IMR-90 (cell line): ENCODE data around the gene LAMTOR1. TPM values are rescaled to one million over a fixed set of nuclear protein-coding genes. Genes with fewer than 3 reads are reported as not detected.

Experiments
- ATAC-seq: fragments of 200-7000 bp; cut with Tn5 transposase; 2 replicates; pipeline ENCODE4 v1.9.1; 2020; ENCODE audit warnings: low read depth, mild to moderate bottlenecking, moderate library complexity
- BruUV-seq: library from RNA; stranded (reverse); fragments of 400-500 nt; replicated peaks from 2 replicates; lab custom pipeline; 2021; lab: Mats Ljungman, UMichigan
- CTCF ChIA-PET: fragments of 300-600 bp; formaldehyde crosslinking; extraction: SDS; loops from one replicate; lab custom pipeline; 2021; ENCODE audit warnings: antibody characterized with exemption; lab: Yijun Ruan, JAX
- POLR2A ChIA-PET: fragments of 300-600 bp; sonication (Branson Sonifier 250); formaldehyde crosslinking; loops from one replicate; lab custom pipeline; 2022; ENCODE audit warnings: antibody characterized with exemption; ENCODE audit not compliant: unreplicated experiment; lab: Charles Lee
- DNase-seq: peaks from one replicate; pipeline ENCODE4 v3.0.0; 2013
- H2AFZ ChIP-seq: replicated peaks from 2 replicates; pipeline ENCODE3; 2013; ENCODE audit warnings: low read length, mild to moderate bottlenecking; ENCODE audit not compliant: poor library complexity
- H2AK5ac ChIP-seq: 2 replicates; pipeline ENCODE4 v1.6.1; 2013; ENCODE audit warnings: low read depth, low read length, inconsistent platforms
- H2AK9ac ChIP-seq: replicated peaks from 2 replicates; pipeline ENCODE3; 2013; ENCODE audit warnings: mild to moderate bottlenecking, low read depth, low read length, moderate library complexity; ENCODE audit not compliant: poor library complexity
- H2BK120ac ChIP-seq: 2 replicates; pipeline ENCODE4 v1.6.1; 2013; ENCODE audit warnings: low read depth, low read length, inconsistent platforms
- H2BK15ac ChIP-seq: 3 replicates; pipeline ENCODE4 v1.6.1; 2013; ENCODE audit warnings: low read depth, low read length, inconsistent platforms
- H2BK20ac ChIP-seq: 2 replicates; pipeline ENCODE4 v1.6.1; 2013; ENCODE audit warnings: low read depth, mild to moderate bottlenecking, inconsistent platforms, low read length, moderate library complexity
- H2BK5ac ChIP-seq: 2 replicates; pipeline ENCODE4 v1.6.1; 2013; ENCODE audit warnings: mild to moderate bottlenecking, low read depth, low read length, inconsistent platforms; ENCODE audit not compliant: poor library complexity, severe bottlenecking
- H3K14ac ChIP-seq: replicated peaks from 2 replicates; pipeline ENCODE4 v1.6.1; 2013; ENCODE audit warnings: low read depth, low read length, inconsistent platforms
- H3K18ac ChIP-seq: 2 replicates; pipeline ENCODE4 v1.6.1; 2013; ENCODE audit warnings: low read depth, low read length, control low read depth
- H3K23ac ChIP-seq: 2 replicates; pipeline ENCODE4 v1.6.1; 2013; ENCODE audit warnings: low read depth, low read length, inconsistent platforms
- H3K27ac ChIP-seq: 2 replicates; pipeline ENCODE4 v1.5.1; 2013; ENCODE audit warnings: mild to moderate bottlenecking, control low read depth, low read length; ENCODE audit not compliant: insufficient read depth
- H3K27me3 ChIP-seq: 2 replicates; pipeline ENCODE4 v1.6.1; 2013; ENCODE audit warnings: low read length; ENCODE audit not compliant: control insufficient read depth, insufficient read depth
- H3K36me3 ChIP-seq: 2 replicates; pipeline ENCODE4 v1.6.1; 2013; ENCODE audit warnings: low read length, mixed read lengths; ENCODE audit not compliant: control insufficient read depth, insufficient read depth
- H3K4ac ChIP-seq: 2 replicates; pipeline ENCODE4 v1.6.1; 2013; ENCODE audit warnings: low read depth, low read length, inconsistent platforms
- H3K4me1 ChIP-seq: 2 replicates; pipeline ENCODE4 v1.6.1; 2013; ENCODE audit warnings: low read length, mixed read lengths; ENCODE audit not compliant: control insufficient read depth, insufficient read depth
- H3K4me2 ChIP-seq: 2 replicates; pipeline ENCODE4 v1.6.1; 2013; ENCODE audit warnings: low read depth, mild to moderate bottlenecking, control low read depth, low read length, moderate library complexity
- H3K4me3 ChIP-seq: 2 replicates; pipeline ENCODE4 v1.5.1; 2013; ENCODE audit warnings: low read depth, mild to moderate bottlenecking, control low read depth, low read length, moderate library complexity; ENCODE audit not compliant: insufficient read depth
- H3K56ac ChIP-seq: 2 replicates; pipeline ENCODE4 v1.6.1; 2013; ENCODE audit warnings: low read length, inconsistent platforms; ENCODE audit not compliant: insufficient read depth; ENCODE audit errors: extremely low read depth
- H3K79me1 ChIP-seq, 2 experiments: 2 replicates each; pipeline ENCODE4 v1.6.1; 2013; ENCODE audit warnings: low read length in 2 of 2, inconsistent platforms in 1 of 2, low read depth in 1 of 2
- H3K9ac ChIP-seq: 2 replicates; pipeline ENCODE4 v1.6.1; 2013; ENCODE audit warnings: low read depth, low read length, control low read depth
- H3K9me1 ChIP-seq: 2 replicates; pipeline ENCODE4 v1.6.1; 2013; ENCODE audit warnings: low read length, inconsistent platforms; ENCODE audit not compliant: insufficient read depth
- H3K9me3 ChIP-seq: 2 replicates; pipeline ENCODE4 v1.6.1; 2013; ENCODE audit warnings: low read length; ENCODE audit not compliant: control insufficient read depth, insufficient read depth
- H4K20me1 ChIP-seq: 2 replicates; pipeline ENCODE4 v1.6.1; 2013; ENCODE audit warnings: low read length, inconsistent platforms; ENCODE audit not compliant: insufficient read depth
- H4K5ac ChIP-seq: 2 replicates; pipeline ENCODE4 v1.6.1; 2013; ENCODE audit warnings: mild to moderate bottlenecking, low read depth, low read length, control low read depth
- H4K8ac ChIP-seq, 2 experiments: 2 replicates each; pipeline ENCODE4 v1.6.1; 2013; ENCODE audit warnings: low read depth in 2 of 2, low read length in 2 of 2, control low read depth in 1 of 2, inconsistent platforms in 1 of 2
- H4K91ac ChIP-seq: 2 replicates; pipeline ENCODE4 v1.6.1; 2013; ENCODE audit warnings: low read depth, low read length, inconsistent platforms; ENCODE audit not compliant: insufficient read depth
- CEBPB ChIP-seq: IDR thresholded peaks from 2 replicates; pipeline ENCODE4 v1.6.1; 2012; ENCODE audit warnings: low read depth, low read length, improper control_type of control experiment
- CTCF ChIP-seq: conservative IDR thresholded peaks from 2 replicates; pipeline ENCODE4 v1.5.1; 2012; ENCODE audit warnings: mild to moderate bottlenecking, low read depth, low read length, improper control_type of control experiment
- ELK1 ChIP-seq: fragments of 150-350 bp; IDR thresholded peaks from 2 replicates; pipeline ENCODE4 v1.6.1; 2016; ENCODE audit warnings: low read depth, mild to moderate bottlenecking, low read length, moderate library complexity, borderline replicate concordance
- FOS ChIP-seq: fragments of 150-350 bp; IDR thresholded peaks from 2 replicates; pipeline ENCODE4 v1.6.1; 2016; ENCODE audit warnings: low read depth, low read length
- MAFK ChIP-seq: IDR thresholded peaks from 2 replicates; pipeline ENCODE4 v1.6.1; 2012; ENCODE audit warnings: low read depth, low read length, improper control_type of control experiment
- MAZ ChIP-seq: IDR thresholded peaks from 2 replicates; pipeline ENCODE4 v1.6.1; 2012; ENCODE audit warnings: low read depth, mild to moderate bottlenecking, low read length, improper control_type of control experiment, moderate library complexity, borderline replicate concordance
- MXI1 ChIP-seq: IDR thresholded peaks from 2 replicates; pipeline ENCODE4 v1.6.1; 2012; ENCODE audit warnings: low read depth, mild to moderate bottlenecking, low read length, moderate library complexity, borderline replicate concordance
- NFE2L2 ChIP-seq: fragments of 150-350 bp; IDR thresholded peaks from 2 replicates; pipeline ENCODE4 v1.6.1; 2016; ENCODE audit warnings: low read depth, mild to moderate bottlenecking, low read length
- POLR2A ChIP-seq: IDR thresholded peaks from 2 replicates; pipeline ENCODE4 v1.6.1; 2012; ENCODE audit warnings: mild to moderate bottlenecking, low read depth, low read length
- RAD21 ChIP-seq: IDR thresholded peaks from 2 replicates; pipeline ENCODE4 v1.6.1; 2012; ENCODE audit warnings: low read length, improper control_type of control experiment
- RCOR1 ChIP-seq: IDR thresholded peaks from 2 replicates; pipeline ENCODE4 v1.6.1; 2012; ENCODE audit warnings: mild to moderate bottlenecking, low read length, improper control_type of control experiment; ENCODE audit not compliant: insufficient replicate concordance
- RFX5 ChIP-seq: IDR thresholded peaks from 2 replicates; pipeline ENCODE4 v1.8.0; 2012; ENCODE audit warnings: low read depth, mild to moderate bottlenecking, low read length, moderate library complexity
- USF2 ChIP-seq: fragments of 150-350 bp; IDR thresholded peaks from 2 replicates; pipeline ENCODE4 v1.6.1; 2017; ENCODE audit warnings: mild to moderate bottlenecking, antibody characterized with exemption, low read length, low read depth
- WGBS, 2 experiments: methylation state at CpG; one replicate each; pipeline versions ENCODE4 v1.1.5 to v1.1.7; 2013; ENCODE audit warnings: missing lambda C conversion rate in 2 of 2; ENCODE audit not compliant: insufficient read length in 1 of 2; ENCODE audit errors: extremely low coverage in 2 of 2; 5-methylcytosine and 5-hydroxymethylcytosine counted together
- dilution Hi-C: fragments of 300-500 bp; cut with HindIII; formaldehyde crosslinking; loops from one replicate; pipeline ENCODE4 v1.14.3; 2018; ENCODE audit warnings: low sequenced_read_pairs; ENCODE audit not compliant: unreplicated experiment
- in situ Hi-C: fragments of 300-500 bp; cut with MboI; formaldehyde crosslinking; loops from 3 replicates; pipeline ENCODE4 v1.14.3; 2019; ENCODE audit warnings: low sequenced_read_pairs, inconsistent platforms, mixed read lengths
- intact Hi-C: fragments of 100-400 bp; cut with micrococcal nuclease; formaldehyde crosslinking; loops from 2 replicates; pipeline ENCODE4 v1.10.0; 2022
- polyA plus RNA-seq, 3 experiments: library from polyadenylated mRNA; depleted of rRNA; stranded (reverse); fragments of >200 nt; gene quantifications; 2 replicates each; pipeline ENCODE4 v1.2.3, GENCODE V29; 2012; ENCODE audit warnings: low replicate concordance in 1 of 3
- total RNA-seq: library from RNA; depleted of rRNA; stranded (reverse); fragments of >200 nt; gene quantifications from 2 replicates; pipeline ENCODE4 v1.2.3, GENCODE V29; 2012

The LAMTOR1 gene
- total and polyA plus RNA-seq, 2 of the 4 experiments (the other 2 are of a cell fraction): 126 to 137 TPM

GRCh38 chr11:72112143-72112977 lies 9.3 kb upstream of the LAMTOR1 start, which contains the start of gene ANAPC15:
ANAPC15 (minus strand) TSS chr11:72112695; CDS start chr11:72111276, 1,419 bp downstream.
- Histone ChIP-seq H2AK9ac (peak within 1 kb of the TSS; percentile 99), H3K27ac (peak within 1 kb of the TSS; percentile 90), H3K4ac (peak within 1 kb of the TSS; percentile 100), H4K20me1 (no peaks in the 10 kb centered on the region), H2AFZ (peak within 1 kb of the TSS; percentile 96), H2BK5ac (peak within 1 kb of the TSS; percentile 95), H3K4me2 (peak within 1 kb of the TSS; percentile 93), H3K23ac (peak within 1 kb of the TSS; percentile 100), H3K18ac (peak within 1 kb of the TSS; percentile 85), H3K79me1 (peaks cover 0 to 20% of the 10 kb centered on the region in 2 experiments; a peak in 2 of 4 replicates), H2BK20ac (peak within 1 kb of the TSS; percentile 94), H2BK120ac (peak within 1 kb of the TSS; percentile 98), H3K4me1 (peaks cover 6% of the 10 kb centered on the region; the same call in 1 of the 2 replicates), H3K4me3 (peak within 1 kb of the TSS; percentile 54), H3K14ac (peak within 1 kb of the TSS; percentile 100), H2AK5ac (peak within 1 kb of the TSS; percentile 98), H3K36me3 (no peaks in the 10 kb centered on the region; the same call in 1 of the 2 replicates), H3K56ac (peak within 1 kb of the TSS; percentile 99), H3K27me3 (no peaks in the 10 kb centered on the region), H4K91ac (peak within 1 kb of the TSS; percentile 99), H3K9ac (peak within 1 kb of the TSS; percentile 94), H3K9me3 (no peaks in the 10 kb centered on the region), H3K9me1 (peaks cover 12% of the 10 kb centered on the region), H4K5ac (peak within 1 kb of the TSS; percentile 98), H2BK15ac (peak within 1 kb of the TSS; percentile 89), H4K8ac (peak within 1 kb of the TSS; percentile 96 to 99)
- BruUV-seq: no TSS peak
- peak; percentile 95 for ATAC-seq
- peak; percentile 99 for DNase-seq
- dilution Hi-C loops (no loop called here), in situ Hi-C loops (no loop called here), intact Hi-C loops (no loop called here)
- CTCF ChIA-PET: interaction anchor here (0.7 to 1.8 kb wide), 2 partner anchors 32 to 87 kb away, joined by 3 to 6 read pairs; no protein-coding TSS in a partner anchor
- POLR2A ChIA-PET: interaction anchor here (1.0 kb wide), 1 partner anchor 10 kb away, joined by 4 read pairs; the partner anchor contains the start of gene LAMTOR1
- peak; percentile 83 for TF ChIP-seq POLR2A
- TF ChIP-seq CEBPB: peak; percentile 50
- TF ChIP-seq ELK1: no peak
- TF ChIP-seq RCOR1: no peak
- no peak for TF ChIP-seq RAD21
- TF ChIP-seq MAZ: peak; percentile 37; the same call in 1 of the 2 replicates
- TF ChIP-seq NFE2L2: peak; percentile 13; the same call in 1 of the 2 replicates
- peak; percentile 74 for TF ChIP-seq MXI1
- no peak for TF ChIP-seq RFX5
- TF ChIP-seq FOS: peak; percentile 28; the same call in 1 of the 2 replicates
- TF ChIP-seq CTCF: no peak
- TF ChIP-seq USF2: 0 out of 2 replicates have a peak, but pooled peaks have one; percentile 13
- TF ChIP-seq MAFK: no peak
- WGBS, 2 experiments: 1% methylated on average over 30 of the region's 49 CpGs; no CpG with 5 or more reads in 1 of the 2 experiments
